ENCODE measurements around the gene MAB21L3. TPM values are rescaled to one million over a fixed set of nuclear protein-coding genes. Genes with fewer than 3 reads are reported as not detected.

Gene MAB21L3
- total RNA-seq, 4 donors from 2014 or later: not detected

GRCh38 chr1:116127123-116127847 lies 16.1 kb downstream of the MAB21L3 start:
- no peak for DNase-seq
- Histone ChIP-seq H3K9me3 (no peaks in the 10 kb centered on the region), H3K4me1 (no peaks in the 10 kb centered on the region), H3K27ac (no peak overlapping the region), H3K27me3 (no peaks in the 10 kb centered on the region), H3K4me3 (no peak overlapping the region), H3K36me3 (no peaks in the 10 kb centered on the region)
- TF ChIP-seq CTCF (IDR thresholded peaks at IDR 0.05) (no peak), POLR2A (IDR thresholded peaks at IDR 0.05) (no peak)
- intact Hi-C loops (cut with DNase I; ENCODE audit: low total_unique reads): no loop called here

GRCh38 chr1:116127848-116128540 lies 16.8 kb downstream of the MAB21L3 start:
- TF ChIP-seq CTCF (IDR thresholded peaks at IDR 0.05) (no peak), POLR2A (IDR thresholded peaks at IDR 0.05) (no peak)
- Histone ChIP-seq H3K36me3 (no peaks in the 10 kb centered on the region), H3K4me3 (no peak overlapping the region), H3K27ac (no peak overlapping the region), H3K27me3 (no peaks in the 10 kb centered on the region), H3K4me1 (no peaks in the 10 kb centered on the region), H3K9me3 (no peaks in the 10 kb centered on the region)
- no peak for DNase-seq
- intact Hi-C loops (cut with DNase I; ENCODE audit: low total_unique reads): no loop called here

DNA sequence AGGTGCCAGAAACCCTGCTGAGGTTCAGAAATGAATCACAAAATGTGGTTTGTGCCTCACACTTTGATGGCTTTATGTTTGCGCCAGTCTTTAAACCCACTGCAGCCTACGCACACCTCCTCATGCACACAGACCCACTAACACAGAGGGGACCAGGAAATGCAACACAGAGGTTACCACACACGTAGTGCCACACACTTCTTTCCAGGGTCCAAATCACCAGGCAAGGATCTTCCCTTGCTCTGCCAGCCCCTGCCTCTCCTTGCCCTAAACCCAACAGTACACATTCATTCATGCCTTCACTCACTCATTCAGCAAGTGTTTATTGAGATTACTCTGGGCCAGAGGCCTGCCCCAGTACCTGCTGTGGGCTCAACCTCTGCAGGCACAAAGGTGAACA lies 17.5 kb downstream of the MAB21L3 start:
- no peaks in the 10 kb centered on the region for H3K4me1 ChIP-seq

DNA sequence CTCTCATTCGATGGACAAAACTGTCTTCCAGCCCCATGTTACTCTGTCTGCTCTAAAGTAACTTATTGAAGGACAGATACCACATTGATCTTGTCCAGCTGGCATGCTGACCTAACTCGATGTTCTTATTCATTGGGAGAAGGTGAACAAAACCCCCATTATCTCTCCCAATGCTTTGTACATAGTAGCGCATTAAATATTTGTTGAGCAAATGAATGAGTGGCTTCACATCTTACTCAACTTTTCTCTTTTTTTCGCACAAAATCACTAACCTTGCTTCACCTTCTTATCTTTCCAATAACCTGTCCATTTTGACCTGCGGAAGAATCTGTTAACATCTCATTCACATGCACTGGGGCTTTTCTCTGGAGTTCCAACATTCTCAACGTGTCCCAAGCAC lies 18.3 kb downstream of the MAB21L3 start:
- intact Hi-C loops (cut with DNase I; ENCODE audit: low total_unique reads): no loop called here
- H3K36me3 ChIP-seq: no peaks in the 10 kb centered on the region
- no peaks in the 10 kb centered on the region for H3K27me3 ChIP-seq
- H3K4me3 ChIP-seq: no peak overlapping the region
- no peak for DNase-seq
- H3K27ac ChIP-seq: no peak overlapping the region
- H3K4me1 ChIP-seq: no peaks in the 10 kb centered on the region
- H3K9me3 ChIP-seq: no peaks in the 10 kb centered on the region
- TF ChIP-seq POLR2A (IDR thresholded peaks at IDR 0.05): no peak
- no peak for TF ChIP-seq CTCF (IDR thresholded peaks at IDR 0.05)

More for the DNA sequence above, 17.5 kb downstream of the MAB21L3 start:
- no peak for TF ChIP-seq POLR2A (IDR thresholded peaks at IDR 0.05)
- TF ChIP-seq CTCF (IDR thresholded peaks at IDR 0.05): no peak
- Histone ChIP-seq H3K27ac (no peak overlapping the region), H3K4me3 (no peak overlapping the region), H3K36me3 (no peaks in the 10 kb centered on the region), H3K9me3 (no peaks in the 10 kb centered on the region), H3K27me3 (no peaks in the 10 kb centered on the region)
- no peak for DNase-seq
- intact Hi-C loops (cut with DNase I; ENCODE audit: low total_unique reads): no loop called here

DNA sequence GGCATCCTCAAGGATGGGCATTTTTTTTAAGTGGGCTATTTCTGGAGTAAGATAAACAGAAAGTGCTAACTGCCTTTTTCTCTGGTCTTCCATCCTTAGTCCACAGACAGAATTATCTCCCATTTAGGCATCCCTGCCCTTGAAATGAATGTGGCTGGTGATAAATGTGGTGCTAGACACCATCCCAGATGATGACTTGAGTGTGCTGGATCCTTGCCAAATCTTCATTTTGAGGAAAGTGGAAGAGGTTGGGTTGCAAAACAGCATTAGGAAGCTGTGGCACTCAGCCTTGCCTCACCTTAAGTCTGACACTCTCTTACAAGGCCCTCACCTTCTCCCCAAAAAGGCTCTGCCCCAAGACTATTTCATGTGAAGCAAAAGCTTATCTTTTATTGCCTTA lies 19.2 kb downstream of the MAB21L3 start:
- no peak for TF ChIP-seq CTCF (IDR thresholded peaks at IDR 0.05)
- TF ChIP-seq POLR2A (IDR thresholded peaks at IDR 0.05): no peak
- intact Hi-C loops (cut with DNase I; ENCODE audit: low total_unique reads): no loop called here
- Histone ChIP-seq H3K9me3 (no peaks in the 10 kb centered on the region), H3K27ac (no peak overlapping the region), H3K27me3 (no peaks in the 10 kb centered on the region), H3K4me3 (no peak overlapping the region), H3K4me1 (no peaks in the 10 kb centered on the region), H3K36me3 (no peaks in the 10 kb centered on the region)
- DNase-seq: no peak

Measured in uterus (tissue), 4 donors.